ENCODE data around the gene GP9. TPM values are rescaled to one million over a fixed set of nuclear protein-coding genes. Genes with fewer than 3 reads are reported as not detected.

GP9 gene
- total RNA-seq, 1 experiment from 2014 or later, result not detected

DNA sequence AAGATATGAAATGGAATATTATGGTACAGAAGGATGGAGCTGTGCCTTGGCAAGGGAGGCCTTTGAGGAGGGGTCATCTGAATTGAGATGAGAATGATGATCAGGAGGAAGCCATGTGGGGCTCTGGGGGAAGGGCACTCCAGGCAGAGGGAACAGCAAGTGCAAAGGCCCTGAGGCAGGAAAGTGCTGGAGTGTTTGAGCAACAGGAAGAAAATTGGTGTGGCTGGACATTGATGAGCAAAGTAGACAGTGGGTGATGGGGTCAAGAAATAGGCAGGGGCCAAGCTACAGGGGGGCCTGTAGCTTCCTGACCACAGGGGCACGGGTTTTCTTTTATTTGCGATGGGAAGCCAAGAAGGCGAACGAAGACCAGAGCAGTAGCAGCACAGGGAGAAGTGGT is 3.3 kb upstream of the GP9 start:
- Histone ChIP-seq H3K27ac (ENCODE audit: low read depth, low read length, poor library complexity, severe bottlenecking) (no peak overlapping the region), H3K9me3 (ENCODE audit: low read depth, low read length, poor library complexity, severe bottlenecking) (no peaks in the 10 kb centered on the region), H3K4me3 (ENCODE audit: low read depth, low read length, poor library complexity, severe bottlenecking) (no peak overlapping the region), H3K4me1 (ENCODE audit: insufficient read depth, low read length, poor library complexity, severe bottlenecking) (no peaks in the 10 kb centered on the region), H3K27me3 (replicated peaks; ENCODE audit: insufficient read depth, low read depth, low read length, poor library complexity) (no peaks in the 10 kb centered on the region), H3K36me3 (ENCODE audit: insufficient read depth, low read length, poor library complexity, severe bottlenecking) (no peaks in the 10 kb centered on the region)
- no peak for DNase-seq (ENCODE audit: low spot score)
- intact Hi-C loops (cut with micrococcal nuclease; ENCODE audit: unreplicated experiment), result no loop called here
- ChIA-PET POLR2A (ENCODE audit: low non-redundant PET) (interaction anchor here (0.6 kb wide), 1 partner anchor 36 kb away, joined by 4 read pairs; no protein-coding TSS in a partner anchor), CTCF (no interaction called here)
- TF ChIP-seq, protein P1, sequence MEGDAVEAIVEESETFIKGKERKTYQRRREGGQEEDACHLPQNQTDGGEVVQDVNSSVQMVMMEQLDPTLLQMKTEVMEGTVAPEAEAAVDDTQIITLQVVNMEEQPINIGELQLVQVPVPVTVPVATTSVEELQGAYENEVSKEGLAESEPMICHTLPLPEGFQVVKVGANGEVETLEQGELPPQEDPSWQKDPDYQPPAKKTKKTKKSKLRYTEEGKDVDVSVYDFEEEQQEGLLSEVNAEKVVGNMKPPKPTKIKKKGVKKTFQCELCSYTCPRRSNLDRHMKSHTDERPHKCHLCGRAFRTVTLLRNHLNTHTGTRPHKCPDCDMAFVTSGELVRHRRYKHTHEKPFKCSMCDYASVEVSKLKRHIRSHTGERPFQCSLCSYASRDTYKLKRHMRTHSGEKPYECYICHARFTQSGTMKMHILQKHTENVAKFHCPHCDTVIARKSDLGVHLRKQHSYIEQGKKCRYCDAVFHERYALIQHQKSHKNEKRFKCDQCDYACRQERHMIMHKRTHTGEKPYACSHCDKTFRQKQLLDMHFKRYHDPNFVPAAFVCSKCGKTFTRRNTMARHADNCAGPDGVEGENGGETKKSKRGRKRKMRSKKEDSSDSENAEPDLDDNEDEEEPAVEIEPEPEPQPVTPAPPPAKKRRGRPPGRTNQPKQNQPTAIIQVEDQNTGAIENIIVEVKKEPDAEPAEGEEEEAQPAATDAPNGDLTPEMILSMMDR (conservative IDR thresholded peaks at IDR 0.05; ENCODE audit: low read depth, low read length), result no peak
- no peak for TF ChIP-seq EZH2 (IDR thresholded peaks at IDR 0.05; ENCODE audit: borderline replicate concordance, low read depth, low read length, poor library complexity, severe bottlenecking)
- BruUV-seq (replicated peaks), result no TSS peak

DNA sequence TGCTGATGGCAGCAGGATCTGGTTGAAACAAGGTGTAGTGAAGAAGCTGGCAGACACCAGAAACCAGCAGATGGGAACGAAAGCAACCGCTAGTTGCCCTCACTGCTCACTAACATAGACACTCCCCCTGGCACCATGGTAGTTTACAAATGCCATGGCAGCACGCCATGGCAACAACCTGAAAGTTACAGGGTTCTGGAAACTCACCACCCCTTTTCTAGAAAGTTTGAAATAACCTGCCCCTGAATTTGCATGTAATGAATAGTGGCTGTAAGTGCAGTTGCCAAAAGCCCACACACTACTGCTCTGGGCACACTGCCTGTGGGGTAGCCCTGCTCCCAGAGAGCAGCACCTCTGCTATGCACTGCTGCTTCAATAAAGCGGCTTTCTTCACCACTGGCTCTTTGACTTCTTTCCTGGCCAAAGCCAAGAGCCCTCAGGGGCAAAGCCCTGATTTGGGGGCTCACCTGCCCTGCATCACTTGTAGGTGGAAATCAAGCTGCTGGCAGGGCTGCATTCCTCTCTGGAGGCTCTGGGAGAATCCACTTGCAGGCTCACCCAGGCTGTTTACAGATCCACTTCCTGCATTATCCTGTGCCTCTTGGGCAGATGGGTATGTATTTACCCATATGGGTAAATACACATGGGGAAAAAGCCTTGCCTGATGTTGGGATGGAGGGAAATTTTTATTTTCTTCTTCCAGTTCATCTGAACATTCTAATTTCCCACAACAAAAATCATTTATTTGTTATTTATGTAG is 2.0 kb upstream of the GP9 start:
- no peak for DNase-seq (ENCODE audit: low spot score)

DNA sequence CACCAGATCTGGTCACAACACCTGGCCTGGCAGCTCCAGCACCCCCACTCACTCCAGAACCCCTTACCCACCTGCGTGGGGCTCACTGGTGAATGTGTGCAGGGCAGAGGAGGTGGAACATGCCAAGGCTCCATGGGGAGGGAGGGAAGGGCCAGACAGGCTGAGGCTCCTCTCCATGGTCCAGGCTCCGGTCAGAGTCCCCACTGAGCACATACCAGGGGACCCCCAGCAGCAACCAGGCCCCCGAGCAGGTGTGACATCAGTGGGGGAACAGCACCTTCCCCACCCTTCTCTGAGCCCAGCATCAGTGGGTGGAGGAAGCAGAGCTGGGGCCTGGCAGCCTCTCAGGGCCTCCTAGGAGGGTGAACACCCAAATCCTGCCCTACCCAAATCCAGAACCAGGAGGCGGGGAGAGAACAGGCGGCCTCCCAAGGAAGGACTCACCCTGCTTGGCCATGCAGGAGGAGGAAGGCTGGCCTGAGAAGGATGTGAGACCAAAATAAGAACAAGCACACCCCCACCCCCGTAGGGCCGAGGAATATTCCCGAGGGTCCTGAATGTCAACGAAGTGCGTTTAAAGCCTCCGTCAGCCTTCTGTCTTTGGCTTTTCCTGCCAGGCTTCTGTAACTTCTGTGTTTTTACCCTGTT is 1.1 kb upstream of the GP9 start:
- CTCF ChIA-PET, result no interaction called here
- no peak for TF ChIP-seq EZH2 (IDR thresholded peaks at IDR 0.05; ENCODE audit: borderline replicate concordance, low read depth, low read length, poor library complexity, severe bottlenecking)
- TF ChIP-seq, protein P1 (conservative IDR thresholded peaks at IDR 0.05; ENCODE audit: low read depth, low read length), result no peak
- BruUV-seq (replicated peaks), result no TSS peak

More for the DNA sequence above, 2.0 kb upstream of the GP9 start:
- no peak overlapping the region for H3K27ac ChIP-seq (ENCODE audit: low read depth, low read length, poor library complexity, severe bottlenecking)
- H3K9me3 ChIP-seq (ENCODE audit: low read depth, low read length, poor library complexity, severe bottlenecking), result no peaks in the 10 kb centered on the region
- intact Hi-C loops (cut with micrococcal nuclease; ENCODE audit: unreplicated experiment), result no loop called here
- POLR2A ChIA-PET (ENCODE audit: low non-redundant PET), result no interaction called here
- no peaks in the 10 kb centered on the region for H3K27me3 ChIP-seq (replicated peaks; ENCODE audit: insufficient read depth, low read depth, low read length, poor library complexity)
- no peaks in the 10 kb centered on the region for H3K36me3 ChIP-seq (ENCODE audit: insufficient read depth, low read length, poor library complexity, severe bottlenecking)
- BruUV-seq (replicated peaks), result no TSS peak
- no peaks in the 10 kb centered on the region for H3K4me1 ChIP-seq (ENCODE audit: insufficient read depth, low read length, poor library complexity, severe bottlenecking)
- H3K4me3 ChIP-seq (ENCODE audit: low read depth, low read length, poor library complexity, severe bottlenecking), result no peak overlapping the region
- CTCF ChIA-PET, result no interaction called here
- TF ChIP-seq EZH2 (IDR thresholded peaks at IDR 0.05; ENCODE audit: borderline replicate concordance, low read depth, low read length, poor library complexity, severe bottlenecking), result no peak
- TF ChIP-seq, protein P1 (conservative IDR thresholded peaks at IDR 0.05; ENCODE audit: low read depth, low read length), result no peak

More for the DNA sequence above, 1.1 kb upstream of the GP9 start:
- DNase-seq (ENCODE audit: low spot score), result no peak
- intact Hi-C loops (cut with micrococcal nuclease; ENCODE audit: unreplicated experiment), result no loop called here
- Histone ChIP-seq H3K4me1 (ENCODE audit: insufficient read depth, low read length, poor library complexity, severe bottlenecking) (no peaks in the 10 kb centered on the region), H3K27ac (ENCODE audit: low read depth, low read length, poor library complexity, severe bottlenecking) (no peak overlapping the region), H3K9me3 (ENCODE audit: low read depth, low read length, poor library complexity, severe bottlenecking) (no peaks in the 10 kb centered on the region), H3K36me3 (ENCODE audit: insufficient read depth, low read length, poor library complexity, severe bottlenecking) (no peaks in the 10 kb centered on the region), H3K27me3 (replicated peaks; ENCODE audit: insufficient read depth, low read depth, low read length, poor library complexity) (no peaks in the 10 kb centered on the region), H3K4me3 (ENCODE audit: low read depth, low read length, poor library complexity, severe bottlenecking) (no peak overlapping the region)
- POLR2A ChIA-PET (ENCODE audit: low non-redundant PET), result no interaction called here

Measured in A673 (cell line).